NCI-H2081 treated with DMSO at 0.1 percent for 48 hours (cell line): ENCODE measurements around the gene FBXO31.
A peak's percentile ranks its signal among the peaks of the same experiment; 100 is the strongest.
"Not testable (repeated sequence)": the region's sequence is repeated elsewhere in the genome, so short reads cannot be mapped to it uniquely, and the experiment has no call there.

Experiments
- DNase-seq: peaks from one replicate; lab custom pipeline; 2025; lab: John Stamatoyannopoulos, UW

Gene FBXO31

GRCh38 chr16:87411375-87412271 is 28.0 kb upstream of the FBXO31 start:
- no peak for DNase-seq

GRCh38 chr16:87410968-87411367 is 27.4 kb upstream of the FBXO31 start:
- DNase-seq, result no peak

GRCh38 chr16:87410530-87410929 is 27.0 kb upstream of the FBXO31 start:
- no peak for DNase-seq

GRCh38 chr16:87409781-87410180 is 26.2 kb upstream of the FBXO31 start:
- no peak for DNase-seq

GRCh38 chr16:87409153-87409552 is 25.6 kb upstream of the FBXO31 start:
- no peak for DNase-seq

- DNase-seq, result no peak
Observed at GRCh38 chr16:87407511-87408112, 24.0 kb upstream of the FBXO31 start.

- no peak for DNase-seq
Observed at GRCh38 chr16:87406495-87407088, 23.0 kb upstream of the FBXO31 start.

GRCh38 chr16:87404764-87405625 is 21.4 kb upstream of the FBXO31 start:
- no peak for DNase-seq

GRCh38 chr16:87395181-87395842 is 11.7 kb upstream of the FBXO31 start:
- DNase-seq, result no peak

GRCh38 chr16:87393680-87394055 is 10.1 kb upstream of the FBXO31 start:
- no peak for DNase-seq

- no peak for DNase-seq
Observed at GRCh38 chr16:87392821-87393679, 9.5 kb upstream of the FBXO31 start.

- peak; percentile 54 for DNase-seq
Observed at GRCh38 chr16:87391950-87392820, 8.6 kb upstream of the FBXO31 start, which contains the start of gene MAP1LC3B. Gene MAP1LC3B (plus strand): TSS chr16:87392336. CDS start chr16:87392428, 92 bp downstream.

- no peak for DNase-seq
Observed at GRCh38 chr16:87391324-87391949, 7.9 kb upstream of the FBXO31 start.

GRCh38 chr16:87390641-87391323 is 7.2 kb upstream of the FBXO31 start:
- DNase-seq, result no peak

- DNase-seq, result not testable (repeated sequence)
Observed at GRCh38 chr16:87389914-87390313, 6.3 kb upstream of the FBXO31 start.

GRCh38 chr16:87389245-87389644 is 5.7 kb upstream of the FBXO31 start:
- no peak for DNase-seq

- DNase-seq, result no peak
Observed at GRCh38 chr16:87388818-87389134, 5.2 kb upstream of the FBXO31 start.

GRCh38 chr16:87387942-87388817 is 4.6 kb upstream of the FBXO31 start:
- peak; percentile 66 for DNase-seq
